KOPT-K1 (cell line): ENCODE results near the gene CYP26C1.
"Not testable (repeated sequence)": the region's sequence is repeated elsewhere in the genome, so short reads cannot be mapped to it uniquely, and the experiment has no call there.

ENCODE experiments used
- H3K27ac ChIP-seq: fragments of 200-600 bp; sonication (generic); 2 replicates; pipeline ENCODE4 v1.5.1; 2016; ENCODE audit warnings: antibody characterized with exemption, mild to moderate bottlenecking, low read depth, low read length; ENCODE audit not compliant: poor library complexity, severe bottlenecking
- H3K36me3 ChIP-seq: fragments of 200-600 bp; sonication (generic); 2 replicates; pipeline ENCODE4 v1.5.1; 2017; ENCODE audit warnings: antibody characterized with exemption, mild to moderate bottlenecking, low read length, moderate library complexity; ENCODE audit not compliant: insufficient read depth
- H3K9me3 ChIP-seq: fragments of 200-600 bp; sonication (generic); 2 replicates; pipeline ENCODE4 v1.5.1; 2017; ENCODE audit warnings: antibody characterized with exemption, low read length, mild to moderate bottlenecking; ENCODE audit not compliant: insufficient read depth, poor library complexity, severe bottlenecking

CYP26C1 gene

GRCh38 chr10:93081318-93081717 lies 20.7 kb downstream of the CYP26C1 start:
- Histone ChIP-seq H3K27ac (no peak overlapping the region), H3K9me3 (no peaks in the 10 kb centered on the region), H3K36me3 (no peaks in the 10 kb centered on the region)

- H3K9me3 ChIP-seq, result no peaks in the 10 kb centered on the region
- no peaks in the 10 kb centered on the region for H3K36me3 ChIP-seq
- H3K27ac ChIP-seq, result no peak overlapping the region
Measured at GRCh38 chr10:93081834-93082233, 21.2 kb downstream of the CYP26C1 start.

- Histone ChIP-seq H3K9me3 (no peaks in the 10 kb centered on the region), H3K36me3 (no peaks in the 10 kb centered on the region), H3K27ac (no peak overlapping the region)
Measured at GRCh38 chr10:93083743-93084539, 23.3 kb downstream of the CYP26C1 start.

GRCh38 chr10:93085272-93085859 lies 24.8 kb downstream of the CYP26C1 start:
- Histone ChIP-seq H3K36me3 (no peaks in the 10 kb centered on the region), H3K27ac (no peak overlapping the region), H3K9me3 (no peaks in the 10 kb centered on the region)

- H3K9me3 ChIP-seq, result no peaks in the 10 kb centered on the region
- H3K27ac ChIP-seq, result no peak overlapping the region
- H3K36me3 ChIP-seq, result no peaks in the 10 kb centered on the region
Measured at GRCh38 chr10:93086289-93086688, 25.7 kb downstream of the CYP26C1 start.

- H3K36me3 ChIP-seq, result no peaks in the 10 kb centered on the region
- no peaks in the 10 kb centered on the region for H3K9me3 ChIP-seq
- no peak overlapping the region for H3K27ac ChIP-seq
Measured at GRCh38 chr10:93087846-93088245, 27.2 kb downstream of the CYP26C1 start.

- no peak overlapping the region for H3K27ac ChIP-seq
Measured at GRCh38 chr10:93088466-93088865, 27.9 kb downstream of the CYP26C1 start.

GRCh38 chr10:93090619-93091018 lies 30.0 kb downstream of the CYP26C1 start:
- H3K9me3 ChIP-seq, result no peaks in the 10 kb centered on the region
- H3K36me3 ChIP-seq, result no peaks in the 10 kb centered on the region
- H3K27ac ChIP-seq, result no peak overlapping the region

More at GRCh38 chr10:93088466-93088865, 27.9 kb downstream of the CYP26C1 start:
- Histone ChIP-seq H3K36me3 (no peaks in the 10 kb centered on the region), H3K9me3 (no peaks in the 10 kb centered on the region)

GRCh38 chr10:93091960-93092359 lies 31.4 kb downstream of the CYP26C1 start:
- no peaks in the 10 kb centered on the region for H3K9me3 ChIP-seq
- H3K36me3 ChIP-seq, result no peaks in the 10 kb centered on the region
- H3K27ac ChIP-seq, result no peak overlapping the region

- H3K27ac ChIP-seq, result no peak overlapping the region
- no peaks in the 10 kb centered on the region for H3K36me3 ChIP-seq
Measured at GRCh38 chr10:93095225-93095624, 34.6 kb downstream of the CYP26C1 start.

GRCh38 chr10:93096901-93097300 lies 36.3 kb downstream of the CYP26C1 start:
- Histone ChIP-seq H3K36me3 (no peaks in the 10 kb centered on the region), H3K9me3 (peaks cover 4% of the 10 kb centered on the region), H3K27ac (no peak overlapping the region)

More at GRCh38 chr10:93095225-93095624, 34.6 kb downstream of the CYP26C1 start:
- H3K9me3 ChIP-seq, result peaks cover 4% of the 10 kb centered on the region

- no peak overlapping the region for H3K27ac ChIP-seq
- H3K36me3 ChIP-seq, result no peaks in the 10 kb centered on the region
- peaks cover 4% of the 10 kb centered on the region for H3K9me3 ChIP-seq
Measured at GRCh38 chr10:93097386-93097785, 36.8 kb downstream of the CYP26C1 start.

- Histone ChIP-seq H3K9me3 (peaks cover 5% of the 10 kb centered on the region), H3K27ac (no peak overlapping the region), H3K36me3 (no peaks in the 10 kb centered on the region)
Measured at GRCh38 chr10:93098816-93099215, 38.2 kb downstream of the CYP26C1 start.

- H3K27ac ChIP-seq, result no peak overlapping the region
- H3K36me3 ChIP-seq, result no peaks in the 10 kb centered on the region
- peaks cover 8% of the 10 kb centered on the region for H3K9me3 ChIP-seq
Measured at GRCh38 chr10:93099670-93100069, 39.1 kb downstream of the CYP26C1 start.

- H3K9me3 ChIP-seq, H3K36me3 ChIP-seq: not testable (repeated sequence)
Measured at GRCh38 chr10:93101148-93101547, 40.5 kb downstream of the CYP26C1 start.

GRCh38 chr10:93103953-93104352 lies 43.4 kb downstream of the CYP26C1 start:
- peaks cover 7% of the 10 kb centered on the region for H3K9me3 ChIP-seq
- no peak overlapping the region for H3K27ac ChIP-seq
- H3K36me3 ChIP-seq, result no peaks in the 10 kb centered on the region

More at GRCh38 chr10:93101148-93101547, 40.5 kb downstream of the CYP26C1 start:
- H3K27ac ChIP-seq, result not testable (repeated sequence)
